Measurements from ENCODE around the gene PRRC2B. TPM values are rescaled to one million over a fixed set of nuclear protein-coding genes. Genes with fewer than 3 reads are reported as not detected.

The PRRC2B gene
- total RNA-seq, 1 experiment from 2014 or later, result 219 TPM

DNA sequence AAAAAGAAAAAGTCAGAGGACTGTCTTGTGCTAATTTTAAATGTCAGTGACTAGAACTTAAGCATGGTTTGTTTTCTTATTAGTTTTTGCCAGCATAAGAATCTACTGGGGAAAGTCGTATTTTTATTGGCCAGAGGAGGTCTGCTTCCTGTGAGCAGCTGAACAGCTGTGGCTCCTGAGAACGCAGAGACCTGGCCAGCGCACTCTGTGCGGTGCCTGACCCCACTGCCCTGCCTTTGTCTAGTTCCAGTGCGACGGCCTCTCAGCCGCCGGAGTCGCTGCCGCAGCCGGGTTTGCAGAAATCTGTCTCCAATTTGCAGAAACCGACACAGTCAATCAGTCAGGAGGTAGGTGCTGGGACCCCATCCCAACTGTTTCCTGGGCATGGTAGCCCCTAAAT lies 42.5 kb downstream of the PRRC2B start:
- Histone ChIP-seq H3K9me3 (no peaks in the 10 kb centered on the region), H3K36me3 (ENCODE audit: control insufficient read depth, insufficient read depth, low read length) (peaks cover 9% of the 10 kb centered on the region), H3K4me3 (ENCODE audit: low read depth, low read length) (no peak overlapping the region), H3K27me3 (replicated peaks; ENCODE audit: control insufficient read depth, insufficient read depth, low read length) (no peaks in the 10 kb centered on the region), H3K4me1 (no peaks in the 10 kb centered on the region)
- BruUV-seq (replicated peaks), result no TSS peak
- peaks cover 100% of the 10 kb centered on the region for H3K36me3 Mint-ChIP-seq (ENCODE audit: insufficient read depth, unreplicated experiment)
- no peak for DNase-seq
- no peak overlapping the region for H3K27ac Mint-ChIP-seq (ENCODE audit: unreplicated experiment)
- no peak overlapping the region for H3K4me3 Mint-ChIP-seq (ENCODE audit: unreplicated experiment)
- no peaks in the 10 kb centered on the region for H3K9me3 Mint-ChIP-seq (ENCODE audit: unreplicated experiment)
- ChIA-PET POLR2A (no interaction called here), CTCF (no interaction called here)
- H3K4me1 Mint-ChIP-seq (ENCODE audit: low read depth, unreplicated experiment), result no peaks in the 10 kb centered on the region
- TF ChIP-seq, protein P1, sequence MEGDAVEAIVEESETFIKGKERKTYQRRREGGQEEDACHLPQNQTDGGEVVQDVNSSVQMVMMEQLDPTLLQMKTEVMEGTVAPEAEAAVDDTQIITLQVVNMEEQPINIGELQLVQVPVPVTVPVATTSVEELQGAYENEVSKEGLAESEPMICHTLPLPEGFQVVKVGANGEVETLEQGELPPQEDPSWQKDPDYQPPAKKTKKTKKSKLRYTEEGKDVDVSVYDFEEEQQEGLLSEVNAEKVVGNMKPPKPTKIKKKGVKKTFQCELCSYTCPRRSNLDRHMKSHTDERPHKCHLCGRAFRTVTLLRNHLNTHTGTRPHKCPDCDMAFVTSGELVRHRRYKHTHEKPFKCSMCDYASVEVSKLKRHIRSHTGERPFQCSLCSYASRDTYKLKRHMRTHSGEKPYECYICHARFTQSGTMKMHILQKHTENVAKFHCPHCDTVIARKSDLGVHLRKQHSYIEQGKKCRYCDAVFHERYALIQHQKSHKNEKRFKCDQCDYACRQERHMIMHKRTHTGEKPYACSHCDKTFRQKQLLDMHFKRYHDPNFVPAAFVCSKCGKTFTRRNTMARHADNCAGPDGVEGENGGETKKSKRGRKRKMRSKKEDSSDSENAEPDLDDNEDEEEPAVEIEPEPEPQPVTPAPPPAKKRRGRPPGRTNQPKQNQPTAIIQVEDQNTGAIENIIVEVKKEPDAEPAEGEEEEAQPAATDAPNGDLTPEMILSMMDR (IDR thresholded peaks at IDR 0.05; ENCODE audit: insufficient read depth in 1 of 2, low read depth in 1 of 2, low read length in 1 of 2, severe bottlenecking in 1 of 2, unreplicated experiment in 1 of 2), result no peak
- intact Hi-C loops (cut with micrococcal nuclease; ENCODE audit: unreplicated experiment), result no loop called here
- no peaks in the 10 kb centered on the region for H3K27me3 Mint-ChIP-seq (ENCODE audit: insufficient read depth, unreplicated experiment)

DNA sequence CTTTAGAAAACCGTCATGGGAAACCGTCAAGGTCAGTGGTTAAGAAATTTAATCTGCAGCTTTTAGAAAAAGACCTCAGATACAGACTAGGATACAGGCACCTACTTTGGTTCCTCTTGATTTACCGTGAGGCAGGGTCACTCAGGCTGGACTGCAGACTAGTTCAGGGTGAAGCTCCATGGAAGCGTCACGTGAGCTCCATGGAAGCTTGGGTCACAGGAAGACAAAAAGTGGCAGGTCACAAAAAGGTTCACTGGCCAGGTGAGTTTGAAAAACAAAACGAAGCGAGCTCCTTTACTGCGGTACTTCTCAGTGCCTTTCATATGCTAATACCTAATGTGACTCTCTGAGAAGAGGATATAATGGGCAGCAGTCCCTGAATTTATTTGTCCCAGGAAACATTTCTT lies 43.0 kb downstream of the PRRC2B start:
- H3K36me3 ChIP-seq (ENCODE audit: control insufficient read depth, insufficient read depth, low read length), result peaks cover 10% of the 10 kb centered on the region
- Mint-ChIP-seq H3K27ac (ENCODE audit: unreplicated experiment) (no peak overlapping the region), H3K36me3 (ENCODE audit: insufficient read depth, unreplicated experiment) (peaks cover 100% of the 10 kb centered on the region), H3K9me3 (ENCODE audit: unreplicated experiment) (no peaks in the 10 kb centered on the region), H3K4me3 (ENCODE audit: unreplicated experiment) (no peak overlapping the region), H3K4me1 (ENCODE audit: low read depth, unreplicated experiment) (no peaks in the 10 kb centered on the region), H3K27me3 (ENCODE audit: insufficient read depth, unreplicated experiment) (no peaks in the 10 kb centered on the region)
- intact Hi-C loops (cut with micrococcal nuclease; ENCODE audit: unreplicated experiment), result no loop called here
- H3K9me3 ChIP-seq, result no peaks in the 10 kb centered on the region
- TF ChIP-seq, protein P1 (IDR thresholded peaks at IDR 0.05; ENCODE audit: insufficient read depth in 1 of 2, low read depth in 1 of 2, low read length in 1 of 2, severe bottlenecking in 1 of 2, unreplicated experiment in 1 of 2), result no peak
- H3K27me3 ChIP-seq (replicated peaks; ENCODE audit: control insufficient read depth, insufficient read depth, low read length), result no peaks in the 10 kb centered on the region
- no peak for DNase-seq
- ChIA-PET CTCF (no interaction called here), POLR2A (interaction anchor here (0.6 kb wide), 1 partner anchor 84 kb away, joined by 4 read pairs; no protein-coding TSS in a partner anchor)
- H3K4me3 ChIP-seq (ENCODE audit: low read depth, low read length), result no peak overlapping the region
- no peaks in the 10 kb centered on the region for H3K4me1 ChIP-seq
- no TSS peak for BruUV-seq (replicated peaks)

DNA sequence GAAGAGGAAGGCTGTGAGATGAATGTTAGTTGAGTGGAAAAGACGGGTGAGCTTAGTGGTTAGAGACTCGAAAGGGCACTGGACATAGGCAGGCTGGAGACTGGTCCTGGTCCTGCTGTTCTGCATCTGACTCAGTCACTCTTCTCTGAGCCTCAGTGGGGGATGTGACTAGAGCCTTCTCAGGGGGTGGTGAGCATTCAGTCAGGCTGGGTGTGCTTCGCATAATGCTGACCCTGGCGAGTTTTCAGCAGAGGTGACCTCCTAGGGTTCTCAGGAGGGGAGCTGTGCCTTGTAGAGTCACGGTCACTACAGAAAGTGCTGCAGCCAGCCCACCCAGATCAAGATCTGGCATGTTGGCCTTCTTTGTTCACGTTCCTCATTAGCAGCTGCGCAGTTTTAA lies 44.3 kb downstream of the PRRC2B start:
- no peaks in the 10 kb centered on the region for H3K4me1 Mint-ChIP-seq (ENCODE audit: low read depth, unreplicated experiment)
- ChIA-PET CTCF (interaction anchor here (0.7 kb wide), 1 partner anchor 731 kb away, joined by 3 read pairs; no protein-coding TSS in a partner anchor), POLR2A (no interaction called here)
- no peak for DNase-seq
- H3K27ac Mint-ChIP-seq (ENCODE audit: unreplicated experiment), result no peak overlapping the region
- TF ChIP-seq, protein P1 (IDR thresholded peaks at IDR 0.05; ENCODE audit: insufficient read depth in 1 of 2, low read depth in 1 of 2, low read length in 1 of 2, severe bottlenecking in 1 of 2, unreplicated experiment in 1 of 2), result no peak
- no TSS peak for BruUV-seq (replicated peaks)
- intact Hi-C loops (cut with micrococcal nuclease; ENCODE audit: unreplicated experiment), result no loop called here
- H3K9me3 ChIP-seq, result no peaks in the 10 kb centered on the region
- H3K4me3 ChIP-seq (ENCODE audit: low read depth, low read length), result no peak overlapping the region
- H3K36me3 Mint-ChIP-seq (ENCODE audit: insufficient read depth, unreplicated experiment), result peaks cover 100% of the 10 kb centered on the region
- no peaks in the 10 kb centered on the region for H3K4me1 ChIP-seq
- no peak overlapping the region for H3K4me3 Mint-ChIP-seq (ENCODE audit: unreplicated experiment)
- H3K27me3 Mint-ChIP-seq (ENCODE audit: insufficient read depth, unreplicated experiment), result no peaks in the 10 kb centered on the region
- no peaks in the 10 kb centered on the region for H3K9me3 Mint-ChIP-seq (ENCODE audit: unreplicated experiment)
- peaks cover 9% of the 10 kb centered on the region for H3K36me3 ChIP-seq (ENCODE audit: control insufficient read depth, insufficient read depth, low read length)
- H3K27me3 ChIP-seq (replicated peaks; ENCODE audit: control insufficient read depth, insufficient read depth, low read length), result no peaks in the 10 kb centered on the region
